ENCODE results near the gene SSR4. TPM values are rescaled to one million over a fixed set of nuclear protein-coding genes. Genes with fewer than 3 reads are reported as not detected.

SSR4 gene
- total and polyA plus RNA-seq, 2 of the 8 experiments (the other 6 are each of a cell fraction or from before 2014, with no cell fraction given): 168 to 642 TPM

GRCh38 chrX:153746359-153746758 is 48.1 kb upstream of the SSR4 start:
- FAIRE-seq (no peak), DNase-seq (ENCODE audit: low read depth in 1 of 2, low spot score in 2 of 2) (no peak)
- Histone ChIP-seq H2AFZ (ENCODE audit: low read length) (no peak overlapping the region), H3K56ac (replicated peaks; ENCODE audit: insufficient read length, low read depth, low read length) (no peak overlapping the region), H2BK15ac (ENCODE audit: low read length) (no peak overlapping the region), H3K4me3 (ENCODE audit: extremely low read depth in 1 of 4, insufficient read depth in 2 of 4, low read depth in 3 of 4, low read length in 4 of 4) (no peak overlapping the region), H2BK20ac (ENCODE audit: low read length) (no peak overlapping the region), H3K27ac (ENCODE audit: low read depth, low read length) (no peak overlapping the region), H3K27me3 (replicated peaks in 1 of 4; ENCODE audit: control insufficient read depth in 3 of 4, extremely low read depth in 1 of 4, insufficient read depth in 3 of 4, low read length in 3 of 4) (no peaks in the 10 kb centered on the region), H3K14ac (ENCODE audit: insufficient read length) (no peak overlapping the region), H3K23me2 (ENCODE audit: low read depth, low read length) (no peaks in the 10 kb centered on the region), H4K91ac (replicated peaks; ENCODE audit: insufficient read length, low read length) (no peak overlapping the region), H2BK120ac (replicated peaks; ENCODE audit: low read depth, low read length) (no peak overlapping the region), H3K9me3 (ENCODE audit: insufficient read depth in 2 of 2, low read depth in 1 of 2, low read length in 1 of 2) (no peaks in the 10 kb centered on the region), H3K36me3 (ENCODE audit: control insufficient read depth in 2 of 4, insufficient read depth in 4 of 4, low read length in 3 of 4) (no peaks in the 10 kb centered on the region), H2AK5ac (ENCODE audit: low read depth, low read length) (no peak overlapping the region), H3K4ac (replicated peaks; ENCODE audit: insufficient read length, low read depth, low read length) (no peak overlapping the region), H4K8ac (ENCODE audit: extremely low read depth, insufficient read depth, low read length) (no peak overlapping the region), H3K4me1 (replicated peaks in 1 of 4; ENCODE audit: control insufficient read depth in 3 of 4, insufficient read depth in 4 of 4, low read length in 3 of 4) (peaks cover 0 to 3% (median 1%) of the 10 kb centered on the region in 4 experiments; a peak in 3 of 7 replicates), H3K18ac (ENCODE audit: extremely low read depth, low read length) (no peak overlapping the region), H4K5ac (ENCODE audit: insufficient read length, low read depth, low read length) (no peak overlapping the region), H3K79me2 (ENCODE audit: control insufficient read depth in 1 of 2, insufficient read depth in 2 of 2, low read length in 2 of 2) (no peaks in the 10 kb centered on the region), H2BK5ac (ENCODE audit: low read depth, low read length) (no peak overlapping the region), H2BK12ac (ENCODE audit: low read depth, low read length) (no peak overlapping the region), H3K79me1 (ENCODE audit: low read depth, low read length) (no peaks in the 10 kb centered on the region), H3K9ac (replicated peaks in 1 of 4; ENCODE audit: extremely low read depth in 1 of 4, low read depth in 3 of 4, low read length in 3 of 4) (no peak overlapping the region), H4K20me1 (replicated peaks in 1 of 2; ENCODE audit: control insufficient read depth in 1 of 2, insufficient read depth in 2 of 2, low read length in 2 of 2) (no peaks in the 10 kb centered on the region), H3K23ac (ENCODE audit: insufficient read length) (no peak overlapping the region), H3K4me2 (ENCODE audit: insufficient read depth in 1 of 2, low read depth in 2 of 2, low read length in 2 of 2) (no peak overlapping the region)
- CTCF ChIA-PET (ENCODE audit: partially characterized antibody): interaction anchor here (1.0 to 1.5 kb wide), 2 partner anchors 18 to 19 kb away, joined by 3 to 4 read pairs; partner anchors contain the start of gene PLXNB3
- POLR2A ChIA-PET (ENCODE audit: partially characterized antibody): interaction anchor here (0.6 kb wide), 1 partner anchor 369 kb away, joined by 3 read pairs; no protein-coding TSS in a partner anchor
- 98 to 100% methylated on average over 2 to 3 of the region's 3 CpGs for WGBS, 2 experiments (ENCODE audit: extremely low coverage in 1 of 2, insufficient coverage in 1 of 2, insufficient read length in 1 of 2, insufficient replicate concordance in 2 of 2, low coverage in 1 of 2, low lambda C conversion rate in 2 of 2, missing lambda C conversion rate in 1 of 2)
- TF ChIP-seq TAF7 (optimal IDR thresholded peaks at IDR 0.05; ENCODE audit: borderline replicate concordance, low read depth, low read length): no peak
- no peak for TF ChIP-seq SAP30 (IDR thresholded peaks at IDR 0.05; ENCODE audit: insufficient read depth, insufficient replicate concordance, low read length)
- TF ChIP-seq CEBPB (IDR thresholded peaks at IDR 0.05; ENCODE audit: low read depth, low read length): no peak
- TF ChIP-seq TCF12 (IDR thresholded peaks at IDR 0.05; ENCODE audit: low read depth, low read length): no peak
- no peak for TF ChIP-seq SP2 (IDR thresholded peaks at IDR 0.05; ENCODE audit: low read length)
- no peak for TF ChIP-seq JUN (IDR thresholded peaks at IDR 0.05; ENCODE audit: low read depth, low read length)
- TF ChIP-seq CBX5 (IDR thresholded peaks at IDR 0.05; ENCODE audit: low read depth, low read length): no peak

Measured in H1 (cell line).